Endodermal cell (in vitro differentiated cells): Measurements from ENCODE around the gene ACSM6. TPM values are rescaled to one million over a fixed set of nuclear protein-coding genes. Genes with fewer than 3 reads are reported as not detected.

Experiments
- DNase-seq: peaks from one replicate; pipeline ENCODE4 v3.0.0-alpha.2; 2017
- H3K27ac ChIP-seq: 2 replicates; pipeline ENCODE4 v1.5.1; 2013; ENCODE audit warnings: mild to moderate bottlenecking, low read depth, low read length, moderate library complexity
- H3K27me3 ChIP-seq: 2 replicates; pipeline ENCODE4 v1.6.1; 2013; ENCODE audit warnings: mild to moderate bottlenecking, low read length, moderate library complexity; ENCODE audit not compliant: insufficient read depth, control insufficient read depth, poor library complexity, severe bottlenecking
- H3K36me3 ChIP-seq: 2 replicates; pipeline ENCODE4 v1.7.0; 2013; ENCODE audit warnings: mild to moderate bottlenecking, low read length, moderate library complexity; ENCODE audit not compliant: control insufficient read depth, insufficient read depth
- H3K4me1 ChIP-seq: one replicate; pipeline ENCODE4 v1.7.0; 2013; ENCODE audit warnings: low read length; ENCODE audit not compliant: control insufficient read depth, insufficient read depth
- H3K4me3 ChIP-seq: 2 replicates; pipeline ENCODE4 v1.5.1; 2013; ENCODE audit warnings: mild to moderate bottlenecking, low read length, moderate library complexity
- H3K9ac ChIP-seq: 2 replicates; pipeline ENCODE4 v1.6.1; 2013; ENCODE audit warnings: mild to moderate bottlenecking, low read length, moderate library complexity; ENCODE audit not compliant: poor library complexity, severe bottlenecking; ENCODE audit errors: extremely low read depth
- H3K9me3 ChIP-seq: 2 replicates; pipeline ENCODE4 v1.6.1; 2013; ENCODE audit warnings: mild to moderate bottlenecking, low read length, moderate library complexity; ENCODE audit not compliant: control insufficient read depth
- H3K27ac Mint-ChIP-seq: 2 replicates; pipeline ENCODE4 v1.8.0; 2020; ENCODE audit warnings: mixed read lengths
- H3K27me3 Mint-ChIP-seq: 2 replicates; pipeline ENCODE4 v1.8.0; 2021; ENCODE audit warnings: mild to moderate bottlenecking, mixed read lengths; ENCODE audit not compliant: insufficient read depth
- H3K36me3 Mint-ChIP-seq: 2 replicates; pipeline ENCODE4 v1.8.0; 2020; ENCODE audit warnings: low read depth, mixed read lengths
- H3K4me1 Mint-ChIP-seq: 2 replicates; pipeline ENCODE4 v1.8.0; 2020; ENCODE audit warnings: mixed read lengths
- H3K4me3 Mint-ChIP-seq: 2 replicates; pipeline ENCODE4 v1.8.0; 2020; ENCODE audit warnings: mild to moderate bottlenecking, moderate library complexity, mixed read lengths
- H3K9me3 Mint-ChIP-seq: 2 replicates; pipeline ENCODE4 v1.8.0; 2020; ENCODE audit warnings: mild to moderate bottlenecking, mixed read lengths
- CTCF ChIP-seq: fragments of 200-600 bp; sonication (generic); conservative IDR thresholded peaks from 2 replicates; pipeline ENCODE4 v1.5.0; 2021; ENCODE audit warnings: antibody characterized with exemption, mild to moderate bottlenecking
- WGBS, 2 experiments: methylation state at CpG; one replicate each; pipeline versions ENCODE4 v1.1.5 to v1.1.7; 2013; ENCODE audit warnings: missing lambda C conversion rate in 2 of 2, mixed read lengths in 1 of 2; ENCODE audit not compliant: insufficient coverage in 1 of 2, insufficient read length in 1 of 2; 5-methylcytosine and 5-hydroxymethylcytosine counted together
- total RNA-seq, 2 donors: library from RNA; stranded (reverse); fragmentation: NEBNext Ultra II Directional in 1 of 2; extraction: Animal tissue kit (Norgen Biotek cat#: 25700) in 1 of 2; gene quantifications; 2 replicates in 1 of 2; 3 replicates in 1 of 2; pipeline ENCODE4 v1.2.1, GENCODE V29; 2021

ACSM6 gene
- total RNA-seq, 2 donors from 2014 or later, result not detected

- Histone ChIP-seq H3K27me3 (no peaks in the 10 kb centered on the region), H3K9me3 (peaks cover 1% of the 10 kb centered on the region), H3K27ac (no peak overlapping the region), H3K9ac (no peak overlapping the region), H3K4me1 (no peaks in the 10 kb centered on the region), H3K36me3 (peaks cover 69% of the 10 kb centered on the region), H3K4me3 (no peak overlapping the region)
- H3K9me3 Mint-ChIP-seq, result peaks cover 4% of the 10 kb centered on the region
- H3K36me3 Mint-ChIP-seq, result peaks cover 53% of the 10 kb centered on the region
- no peak for TF ChIP-seq CTCF
- peaks cover 23% of the 10 kb centered on the region for H3K4me1 Mint-ChIP-seq
- no peak overlapping the region for H3K4me3 Mint-ChIP-seq
- no peak for DNase-seq
- no peaks in the 10 kb centered on the region for H3K27me3 Mint-ChIP-seq
- peak overlapping the region; percentile 65 for H3K27ac Mint-ChIP-seq
- 81 to 92% methylated on average over 5 of the region's 5 CpGs for WGBS, 2 experiments
These were observed 40.9 kb downstream of the ACSM6 start for GRCh38 chr10:95234951-95235350.

DNA sequence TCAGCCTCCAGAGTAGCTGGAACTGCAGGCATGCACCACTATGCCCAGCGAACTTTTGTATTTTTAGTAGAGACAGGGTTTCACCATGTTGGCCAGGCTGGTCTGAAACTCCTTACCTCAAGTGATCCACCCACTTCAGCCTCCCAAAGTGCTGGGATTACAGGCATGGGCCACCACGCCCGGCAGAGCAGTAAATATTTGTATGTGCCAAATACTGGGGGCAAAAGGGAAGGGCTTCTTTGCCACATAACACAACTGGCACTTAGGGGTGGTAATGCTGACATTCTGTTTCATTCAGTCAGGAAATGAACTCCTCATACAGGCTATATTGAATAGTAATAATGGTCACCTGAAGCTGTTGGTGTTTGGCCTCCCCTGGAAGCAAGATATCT lies 41.6 kb downstream of the ACSM6 start:
- no peak for DNase-seq
- H3K4me3 ChIP-seq, result no peak overlapping the region
- Mint-ChIP-seq H3K9me3 (peaks cover 8% of the 10 kb centered on the region), H3K36me3 (peaks cover 60% of the 10 kb centered on the region), H3K4me1 (peaks cover 16% of the 10 kb centered on the region), H3K27me3 (no peaks in the 10 kb centered on the region), H3K27ac (peak overlapping the region; percentile 52), H3K4me3 (no peak overlapping the region)
- no peak overlapping the region for H3K9ac ChIP-seq
- 91% methylated on average over 3 of the region's 3 CpGs; no CpG with 5 or more reads in 1 of the 2 experiments for WGBS, 2 experiments
- TF ChIP-seq CTCF, result no peak
- peaks cover 8% of the 10 kb centered on the region for H3K9me3 ChIP-seq
- no peaks in the 10 kb centered on the region for H3K4me1 ChIP-seq
- H3K36me3 ChIP-seq, result peaks cover 76% of the 10 kb centered on the region
- H3K27ac ChIP-seq, result no peak overlapping the region
- no peaks in the 10 kb centered on the region for H3K27me3 ChIP-seq

GRCh38 chr10:95236068-95236903 lies 42.2 kb downstream of the ACSM6 start:
- Mint-ChIP-seq H3K27ac (peak overlapping the region; percentile 52), H3K27me3 (no peaks in the 10 kb centered on the region), H3K4me1 (peaks cover 12% of the 10 kb centered on the region), H3K9me3 (peaks cover 8% of the 10 kb centered on the region), H3K4me3 (no peak overlapping the region), H3K36me3 (peaks cover 65% of the 10 kb centered on the region)
- Histone ChIP-seq H3K36me3 (peaks cover 82% of the 10 kb centered on the region), H3K9me3 (peaks cover 8% of the 10 kb centered on the region), H3K27me3 (no peaks in the 10 kb centered on the region), H3K4me3 (no peak overlapping the region), H3K4me1 (no peaks in the 10 kb centered on the region), H3K27ac (no peak overlapping the region), H3K9ac (no peak overlapping the region)
- WGBS, 2 experiments, result 91 to 96% methylated on average over 6 of the region's 6 CpGs
- TF ChIP-seq CTCF, result no peak
- no peak for DNase-seq
